H1 (cell line): Measurements from ENCODE around the gene TTL. TPM values are rescaled to one million over a fixed set of nuclear protein-coding genes. Genes with fewer than 3 reads are reported as not detected.

Experiments
- EGR1 ChIP-seq: IDR thresholded peaks from 2 replicates; pipeline ENCODE4 v1.6.1; 2011; ENCODE audit warnings: low read depth, low read length, borderline replicate concordance
- polyA plus RNA-seq, 7 experiments: library from polyadenylated mRNA; depleted of rRNA in 3 of 7; stranded (reverse) in 5 of 7; unstranded in 2 of 7; fragments of >200 nt in 5 of 7; fragments of 200-250 nt in 2 of 7; gene quantifications; 1 replicate in 5 of 7; 2 replicates in 1 of 7; 4 replicates in 1 of 7; pipeline versions ENCODE4 v1.2.1 to v1.2.3, GENCODE V29; 2011 to 2013; ENCODE audit warnings: missing spikeins in 2 of 7, mixed read lengths in 2 of 7
- total RNA-seq: library from RNA; stranded (reverse); fragmentation: NEBNext Ultra II Directional; extraction: Animal tissue kit (Norgen Biotek cat#: 25700); gene quantifications from 2 replicates; pipeline ENCODE4 v1.2.1, GENCODE V29; 2021

TTL gene
- total and polyA plus RNA-seq, 2 of the 8 experiments (the other 6 are each of a cell fraction or from before 2014, with no cell fraction given): 17.5 to 57.1 TPM

GRCh38 chr2:112488201-112488600 lies 6.2 kb downstream of the TTL start (continued):
- TF ChIP-seq EGR1: no peak
